Upper lobe of left lung (tissue), 6 donors: ENCODE results near the gene SIVA1. TPM values are rescaled to one million over a fixed set of nuclear protein-coding genes. Genes with fewer than 3 reads are reported as not detected.

Experiments used
- ATAC-seq, 2 donors: fragments of 200-7000 bp; cut with Tn5 transposase; one replicate each; pipeline ENCODE4 v1.9.1; 2022; ENCODE audit warnings: mild to moderate bottlenecking in 2 of 2, moderate library complexity in 2 of 2; ENCODE audit not compliant: low FRiP score in 2 of 2
- DNase-seq, 2 donors: peaks; one replicate each; pipeline ENCODE4 v3.0.0-alpha.2; 2019 to 2020
- H3K27ac ChIP-seq, 4 donors: fragments of 200-600 bp; sonication (generic); one replicate each; pipeline ENCODE4 v1.5.1; 2016 to 2019
- H3K27me3 ChIP-seq, 4 donors: fragments of 200-600 bp; sonication (generic); one replicate each; pipeline ENCODE4 v1.5.1; 2017 to 2019
- H3K36me3 ChIP-seq, 4 donors: fragments of 200-600 bp; sonication (generic); one replicate each; pipeline ENCODE4 v1.5.1; 2016 to 2019
- H3K4me1 ChIP-seq, 4 donors: fragments of 200-600 bp; sonication (generic); one replicate each; pipeline ENCODE4 v1.5.1; 2018 to 2019
- H3K4me3 ChIP-seq, 4 donors: fragments of 200-600 bp; sonication (generic); one replicate each; pipeline ENCODE4 v1.5.1; 2017 to 2019; ENCODE audit warnings: mild to moderate bottlenecking in 2 of 4, moderate library complexity in 1 of 4
- H3K9me3 ChIP-seq, 4 donors: fragments of 200-600 bp; sonication (generic); one replicate each; pipeline ENCODE4 v1.5.1; 2018 to 2019
- CTCF ChIP-seq, 6 experiments: fragments of 450-650 bp in 4 of 6; fragments of 200-600 bp in 2 of 6; sonication (generic) in 2 of 6; IDR thresholded peaks; one replicate each; pipeline ENCODE4 v1.5.1; 2016 to 2019; ENCODE audit warnings: antibody characterized with exemption in 6 of 6
- EP300 ChIP-seq, 4 donors: sonication (generic); formaldehyde crosslinking; IDR thresholded peaks; one replicate each; pipeline ENCODE4 v1.5.1; 2017; ENCODE audit warnings: antibody characterized with exemption in 4 of 4, control low read depth in 2 of 4
- POLR2A ChIP-seq, 4 donors: fragments of 450-650 bp; IDR thresholded peaks; one replicate each; pipeline ENCODE4 v1.5.1; 2016 to 2017; ENCODE audit warnings: antibody characterized with exemption in 4 of 4, mild to moderate bottlenecking in 2 of 4
- POLR2AphosphoS5 ChIP-seq, 2 donors: sonication (generic); formaldehyde crosslinking; IDR thresholded peaks; one replicate each; pipeline ENCODE4 v1.5.1; 2017; ENCODE audit warnings: antibody characterized with exemption in 2 of 2
- WGBS, 2 donors: methylation state at CpG; one replicate each; pipeline ENCODE4 v1.1.5; 2017 to 2018; 5-methylcytosine and 5-hydroxymethylcytosine counted together
- total RNA-seq, 6 donors: library from RNA; depleted of rRNA in 4 of 6; stranded (reverse); fragments of >200 nt in 4 of 6; gene quantifications; one replicate each; pipeline versions ENCODE4 v1.1.0 to v1.2.1, GENCODE V29; 2016 to 2021
- donor health status: DM: no; HTN: no; CAD: no; lungs with moderate emphysema.
- donor health status: DM: no; HTN: yes; CAD: no; lungs with severe emphysema.

Gene SIVA1
- total RNA-seq, 6 donors from 2014 or later, result 72.3 to 241 (median 91.0) TPM

GRCh38 chr14:104774453-104775072, 21.6 kb downstream of the SIVA1 start:
- ATAC-seq (peak in 1 of 2 donors; percentile 62), DNase-seq (peak; percentile 76 to 80)
- 81 to 85% methylated on average over 5 to 18 of the region's 20 CpGs for WGBS, 2 donors
- peaks cover 0 to 5% (median 0%) of the 10 kb centered on the region in 4 donors for H3K9me3 ChIP-seq
- TF ChIP-seq EP300 (IDR thresholded peaks at IDR 0.05) (no peak), CTCF (IDR thresholded peaks at IDR 0.05) (no peak), POLR2AphosphoS5 (IDR thresholded peaks at IDR 0.05) (no peak), POLR2A (IDR thresholded peaks at IDR 0.05) (no peak)
- H3K27me3 ChIP-seq, result no peaks in the 10 kb centered on the region
- H3K27ac ChIP-seq, result peak overlapping the region in 2 of 4 donors; percentile 36 to 62
- H3K4me3 ChIP-seq, result no peak overlapping the region
- peaks cover 3 to 17% (median 11%) of the 10 kb centered on the region in 4 donors for H3K4me1 ChIP-seq
- peaks cover 0 to 90% (median 63%) of the 10 kb centered on the region in 4 donors for H3K36me3 ChIP-seq

- peaks cover 0 to 91% (median 64%) of the 10 kb centered on the region in 4 donors for H3K36me3 ChIP-seq
- peaks cover 3 to 17% (median 11%) of the 10 kb centered on the region in 4 donors for H3K4me1 ChIP-seq
- H3K27ac ChIP-seq, result peak overlapping the region in 2 of 4 donors; percentile 36 to 62
- ATAC-seq, result no peak
- WGBS, 2 donors, result 88 to 93% methylated on average over 7 to 13 of the region's 13 CpGs
- H3K9me3 ChIP-seq, result peaks cover 0 to 5% (median 0%) of the 10 kb centered on the region in 4 donors
- H3K4me3 ChIP-seq, result no peak overlapping the region
- TF ChIP-seq POLR2A (IDR thresholded peaks at IDR 0.05), result no peak
- TF ChIP-seq EP300 (IDR thresholded peaks at IDR 0.05), result no peak
- TF ChIP-seq POLR2AphosphoS5 (IDR thresholded peaks at IDR 0.05), result no peak
- no peak for TF ChIP-seq CTCF (IDR thresholded peaks at IDR 0.05)
- H3K27me3 ChIP-seq, result no peaks in the 10 kb centered on the region
- DNase-seq, result peak in 1 of 2 donors; percentile 75
Measured at GRCh38 chr14:104775073-104775489, 22.1 kb downstream of the SIVA1 start.

GRCh38 chr14:104776481-104776880, 23.5 kb downstream of the SIVA1 start:
- ATAC-seq (no peak), DNase-seq (peak in 1 of 2 donors; percentile 72)
- WGBS, 2 donors, result 99% methylated on average over 13 to 15 of the region's 15 CpGs
- H3K4me1 ChIP-seq, result peaks cover 3 to 17% (median 11%) of the 10 kb centered on the region in 4 donors
- no peaks in the 10 kb centered on the region for H3K27me3 ChIP-seq
- no peak for TF ChIP-seq POLR2AphosphoS5 (IDR thresholded peaks at IDR 0.05)
- no peak for TF ChIP-seq CTCF (IDR thresholded peaks at IDR 0.05)
- no peak for TF ChIP-seq POLR2A (IDR thresholded peaks at IDR 0.05)
- TF ChIP-seq EP300 (IDR thresholded peaks at IDR 0.05), result no peak
- no peaks in the 10 kb centered on the region for H3K9me3 ChIP-seq
- H3K27ac ChIP-seq, result no peak overlapping the region
- H3K36me3 ChIP-seq, result peaks cover 0 to 88% (median 56%) of the 10 kb centered on the region in 4 donors
- H3K4me3 ChIP-seq, result no peak overlapping the region

- DNase-seq, result peak in 1 of 2 donors; percentile 65
- H3K4me3 ChIP-seq, result no peak overlapping the region
- peaks cover 0 to 84% (median 50%) of the 10 kb centered on the region in 4 donors for H3K36me3 ChIP-seq
- H3K4me1 ChIP-seq, result peaks cover 3 to 17% (median 11%) of the 10 kb centered on the region in 4 donors
- ATAC-seq, result no peak
- no peak for TF ChIP-seq EP300 (IDR thresholded peaks at IDR 0.05)
- no peak for TF ChIP-seq POLR2A (IDR thresholded peaks at IDR 0.05)
- no peak for TF ChIP-seq POLR2AphosphoS5 (IDR thresholded peaks at IDR 0.05)
- TF ChIP-seq CTCF (IDR thresholded peaks at IDR 0.05), result no peak
- H3K27me3 ChIP-seq, result no peaks in the 10 kb centered on the region
- no peak overlapping the region for H3K27ac ChIP-seq
- H3K9me3 ChIP-seq, result no peaks in the 10 kb centered on the region
- 87 to 91% methylated on average over 16 of the region's 16 CpGs for WGBS, 2 donors
Measured at GRCh38 chr14:104776961-104777807, 24.2 kb downstream of the SIVA1 start.
